SK-N-MC (cell line): ENCODE data around the gene PHF14.
A peak's percentile ranks its signal among the peaks of the same experiment; 100 is the strongest.

ENCODE experiments used
- DNase-seq: peaks from one replicate; pipeline ENCODE4 v3.0.0-alpha.2; 2011; ENCODE audit warnings: low read depth, low spot score
- H3K27ac ChIP-seq: fragments of 200-600 bp; sonication (generic); 2 replicates; pipeline ENCODE4 v1.5.1; 2016; ENCODE audit warnings: mixed run types
- H3K36me3 ChIP-seq: fragments of 200-600 bp; sonication (generic); 2 replicates; pipeline ENCODE4 v1.6.1; 2017; ENCODE audit warnings: antibody characterized with exemption, low read length, mixed read lengths; ENCODE audit not compliant: insufficient read depth
- H3K4me3 ChIP-seq: fragments of 200-600 bp; sonication (generic); 2 replicates; pipeline ENCODE4 v1.5.1; 2016
- H3K9ac ChIP-seq: fragments of 200-600 bp; sonication (generic); 2 replicates; pipeline ENCODE4 v1.8.0; 2017; ENCODE audit warnings: mixed run types, mixed read lengths; ENCODE audit not compliant: insufficient read length
- H3K9me3 ChIP-seq: fragments of 200-600 bp; sonication (generic); 2 replicates; pipeline ENCODE4 v1.6.1; 2017; ENCODE audit warnings: low read depth, mild to moderate bottlenecking, antibody characterized with exemption, low read length, moderate library complexity, mixed read lengths
- EZH2 ChIP-seq: fragments of 200-600 bp; sonication (generic); IDR thresholded peaks from one replicate; pipeline ENCODE4 v1.6.1; 2017; ENCODE audit warnings: antibody characterized with exemption
- FOXP2 ChIP-seq: optimal IDR thresholded peaks from 2 replicates; pipeline ENCODE3; 2011; ENCODE audit warnings: mild to moderate bottlenecking, moderate library complexity; ENCODE audit not compliant: insufficient read depth; ENCODE audit errors: extremely low read length, control extremely low read depth
- POLR2AphosphoS5 ChIP-seq: IDR thresholded peaks from 2 replicates; pipeline ENCODE4 v1.6.1; 2012; ENCODE audit warnings: mild to moderate bottlenecking, low read depth, low read length, borderline replicate concordance

PHF14 gene

GRCh38 chr7:11210374-11210773, 236.7 kb downstream of the PHF14 start:
- Histone ChIP-seq H3K27ac (no peak overlapping the region), H3K36me3 (no peaks in the 10 kb centered on the region), H3K9me3 (no peaks in the 10 kb centered on the region), H3K4me3 (no peak overlapping the region), H3K9ac (no peak overlapping the region)
- no peak for DNase-seq
- no peak for TF ChIP-seq EZH2
- no peak for TF ChIP-seq POLR2AphosphoS5
- no peak for TF ChIP-seq FOXP2

GRCh38 chr7:11212080-11212711, 238.5 kb downstream of the PHF14 start:
- H3K4me3 ChIP-seq = 0 out of 2 replicates have a peak overlapping the region, but pooled peaks have one; percentile 6
- no peak for TF ChIP-seq FOXP2
- TF ChIP-seq POLR2AphosphoS5 = no peak
- TF ChIP-seq EZH2 = no peak
- DNase-seq = peak; percentile 77
- H3K9ac ChIP-seq = peak overlapping the region; percentile 43
- no peaks in the 10 kb centered on the region for H3K36me3 ChIP-seq
- H3K9me3 ChIP-seq = no peaks in the 10 kb centered on the region
- H3K27ac ChIP-seq = peak overlapping the region; percentile 62

- Histone ChIP-seq H3K4me3 (no peak overlapping the region), H3K27ac (no peak overlapping the region), H3K9ac (peak overlapping the region; percentile 43), H3K9me3 (no peaks in the 10 kb centered on the region), H3K36me3 (no peaks in the 10 kb centered on the region)
- TF ChIP-seq POLR2AphosphoS5 = no peak
- TF ChIP-seq EZH2 = no peak
- TF ChIP-seq FOXP2 = no peak
- no peak for DNase-seq
Observed at GRCh38 chr7:11212816-11213215, 239.1 kb downstream of the PHF14 start.

GRCh38 chr7:11213266-11213665, 239.6 kb downstream of the PHF14 start:
- no peak overlapping the region for H3K9ac ChIP-seq
- DNase-seq = no peak
- no peak overlapping the region for H3K4me3 ChIP-seq
- H3K27ac ChIP-seq = no peak overlapping the region
- no peaks in the 10 kb centered on the region for H3K9me3 ChIP-seq
- TF ChIP-seq EZH2 = no peak
- TF ChIP-seq FOXP2 = no peak
- TF ChIP-seq POLR2AphosphoS5 = no peak
- no peaks in the 10 kb centered on the region for H3K36me3 ChIP-seq

GRCh38 chr7:11216276-11216675, 242.6 kb downstream of the PHF14 start:
- DNase-seq = no peak
- no peak overlapping the region for H3K9ac ChIP-seq
- H3K4me3 ChIP-seq = no peak overlapping the region
- no peak for TF ChIP-seq FOXP2
- TF ChIP-seq EZH2 = no peak
- TF ChIP-seq POLR2AphosphoS5 = no peak
- H3K9me3 ChIP-seq = no peaks in the 10 kb centered on the region
- peaks cover 6% of the 10 kb centered on the region; the same call in 1 of the 2 replicates for H3K36me3 ChIP-seq
- H3K27ac ChIP-seq = no peak overlapping the region

GRCh38 chr7:11217848-11218565, 244.3 kb downstream of the PHF14 start:
- Histone ChIP-seq H3K36me3 (peaks cover 6% of the 10 kb centered on the region; the same call in 1 of the 2 replicates), H3K9me3 (no peaks in the 10 kb centered on the region), H3K27ac (no peak overlapping the region), H3K9ac (no peak overlapping the region), H3K4me3 (no peak overlapping the region)
- TF ChIP-seq FOXP2 (no peak), POLR2AphosphoS5 (no peak; the same call in 1 of the 2 replicates), EZH2 (no peak)
- DNase-seq = no peak
